K562 (cell line): ENCODE measurements around the gene GLI1. TPM values are rescaled to one million over a fixed set of nuclear protein-coding genes. Genes with fewer than 3 reads are reported as not detected.
A peak's percentile ranks its signal among the peaks of the same experiment; 100 is the strongest.

Experiments used
- ARNT ChIP-seq, 2 experiments: fragments of 450-650 bp; IDR thresholded peaks; 2 replicates each; pipeline ENCODE4 v1.6.1; 2016; ENCODE audit warnings: mild to moderate bottlenecking in 1 of 2
- ATF7 ChIP-seq: fragments of 450-650 bp; IDR thresholded peaks from 2 replicates; pipeline ENCODE4 v1.7.1; 2014; ENCODE audit warnings: mild to moderate bottlenecking, moderate library complexity
- E2F6 ChIP-seq, 2 experiments: IDR thresholded peaks; 2 replicates each; pipeline ENCODE4 v1.6.1; 2011; ENCODE audit warnings: borderline replicate concordance in 1 of 2, control low read depth in 1 of 2, low read depth in 1 of 2, low read length in 1 of 2, mild to moderate bottlenecking in 1 of 2, mixed read lengths in 1 of 2, moderate library complexity in 1 of 2; ENCODE audit not compliant: insufficient read depth in 1 of 2, insufficient read length in 1 of 2, poor library complexity in 1 of 2, severe bottlenecking in 1 of 2; ENCODE audit errors: extremely low read depth in 1 of 2
- FOSL1 ChIP-seq: fragments of 200-800 bp; sonication (Bioruptor generic); conservative IDR thresholded peaks from 2 replicates; pipeline ENCODE4 v1.6.1; 2016; ENCODE audit warnings: missing genetic modification characterization, missing compliant biosample characterization
- GATAD2A ChIP-seq: fragments of 450-650 bp; IDR thresholded peaks from 2 replicates; pipeline ENCODE4 v1.6.1; 2017
- HLTF ChIP-seq: fragments of 450-650 bp; IDR thresholded peaks from 2 replicates; pipeline ENCODE4 v1.6.1; 2016
- KDM5B ChIP-seq: fragments of 200-600 bp; sonication (generic); IDR thresholded peaks from 2 replicates; pipeline ENCODE4 v1.6.1; 2012; ENCODE audit warnings: low read depth, mild to moderate bottlenecking, moderate library complexity, low read length, control low read depth, inconsistent platforms; ENCODE audit not compliant: insufficient replicate concordance
- KLF16 ChIP-seq: IDR thresholded peaks from 2 replicates; pipeline ENCODE4 v1.6.1; 2016; ENCODE audit warnings: antibody characterized with exemption
- L3MBTL2 ChIP-seq: fragments of 450-650 bp; IDR thresholded peaks from 2 replicates; pipeline ENCODE4 v1.6.1; 2016; ENCODE audit warnings: mild to moderate bottlenecking, moderate library complexity
- MAZ ChIP-seq, 2 experiments: fragments of 450-650 bp in 1 of 2; sonication (generic) in 1 of 2; formaldehyde crosslinking; IDR thresholded peaks in 1 of 2; conservative IDR thresholded peaks in 1 of 2; 2 replicates each; pipeline versions ENCODE4 v1.4.0 to v1.5.0; 2020; ENCODE audit warnings: mild to moderate bottlenecking in 1 of 2, missing genetic modification reagents in 1 of 2
- NR2C1 ChIP-seq, 2 experiments: fragments of 450-650 bp; IDR thresholded peaks; 2 replicates each; pipeline ENCODE4 v1.6.1; 2017; ENCODE audit warnings: mild to moderate bottlenecking in 2 of 2, antibody characterized with exemption in 1 of 2, inconsistent platforms in 1 of 2, missing compliant biosample characterization in 1 of 2, missing genetic modification characterization in 1 of 2
- SIX5 ChIP-seq, 2 experiments: IDR thresholded peaks; 2 replicates each; pipeline ENCODE4 v1.6.1; 2011; ENCODE audit warnings: low read length in 2 of 2, borderline replicate concordance in 1 of 2, low read depth in 1 of 2, mild to moderate bottlenecking in 1 of 2, moderate library complexity in 1 of 2; ENCODE audit not compliant: insufficient read depth in 1 of 2
- TFE3 ChIP-seq: fragments of 450-650 bp; formaldehyde crosslinking; IDR thresholded peaks from 2 replicates; pipeline ENCODE4 v1.4.0; 2020; ENCODE audit warnings: mild to moderate bottlenecking, mixed read lengths
- VEZF1 ChIP-seq: fragments of 200-800 bp; sonication (Bioruptor generic); IDR thresholded peaks from 2 replicates; pipeline ENCODE4 v1.6.1; 2017; ENCODE audit warnings: missing genetic modification characterization, missing compliant biosample characterization
- ZBTB34 ChIP-seq: fragments of 250-450 bp; sonication (Bioruptor Pico); IDR thresholded peaks from 2 replicates; pipeline ENCODE4 v1.8.0; 2021; ENCODE audit warnings: mild to moderate bottlenecking, moderate library complexity
- ZBTB7A ChIP-seq: IDR thresholded peaks from 2 replicates; pipeline ENCODE4 v1.6.1; 2011; ENCODE audit warnings: low read depth, mild to moderate bottlenecking, low read length, moderate library complexity, borderline replicate concordance; ENCODE audit not compliant: control insufficient read depth
- ZNF140 ChIP-seq: fragments of 250-450 bp; sonication (Bioruptor Pico); IDR thresholded peaks from 2 replicates; pipeline ENCODE4 v1.8.0; 2021; ENCODE audit warnings: moderate library complexity, mild to moderate bottlenecking, inconsistent platforms
- ZNF23 ChIP-seq: fragments of 250-450 bp; sonication (Bioruptor Pico); IDR thresholded peaks from 2 replicates; pipeline ENCODE4 v1.4.0; 2020; ENCODE audit warnings: mild to moderate bottlenecking
- ZNF740 ChIP-seq, 3 experiments: fragments of 200-800 bp in 1 of 3; sonication (Bioruptor generic) in 1 of 3; sonication (generic) in 1 of 3; formaldehyde crosslinking in 1 of 3; IDR thresholded peaks; 2 replicates each; pipeline versions ENCODE4 v1.6.1 to v1.8.0; 2016 to 2022; ENCODE audit warnings: mild to moderate bottlenecking in 2 of 3, missing compliant biosample characterization in 2 of 3, missing genetic modification characterization in 2 of 3, missing genetic modification reagents in 1 of 3
- polyA plus RNA-seq, 8 experiments: library from polyadenylated mRNA; depleted of rRNA in 4 of 8; stranded (reverse) in 5 of 8; unstranded in 3 of 8; fragments of >200 nt; fragmentation: Nextera tagmentation in 2 of 8; fragmentation: Illumina TruSeq in 1 of 8; extraction: Ambion mirVana in 2 of 8; extraction: Trizol in 1 of 8; gene quantifications; 2 replicates each; pipeline versions ENCODE4 v1.2.1 to v1.2.3, GENCODE V29; 2011 to 2014; ENCODE audit warnings: inconsistent platforms in 1 of 8, missing spikeins in 1 of 8
- total RNA-seq, 7 experiments: library from RNA; depleted of rRNA in 6 of 7; stranded (reverse); fragments of >200 nt in 6 of 7; fragmentation: Illumina TruSeq in 2 of 7; extraction: Trizol in 2 of 7; gene quantifications; 2 replicates each; pipeline versions ENCODE4 v1.2.1 to v1.2.3, GENCODE V29; 2011 to 2021; ENCODE audit warnings: low replicate concordance in 1 of 7

The GLI1 gene
- total and polyA plus RNA-seq, 9 of the 15 experiments (the other 6 are each of a cell fraction or from before 2014, with no cell fraction given): 0.24 to 3.7 (median 0.61) TPM

- peak in 1 of 2 experiments; percentile 5; a peak in 1 of 4 replicates for TF ChIP-seq ARNT (IDR thresholded peaks at IDR 0.05)
- TF ChIP-seq NR2C1 (IDR thresholded peaks at IDR 0.05): no peak
- TF ChIP-seq NR2C1 (tag; IDR thresholded peaks at IDR 0.05): no peak
- TF ChIP-seq ZNF23 (CRISPR knock-in tag): no peak
- TF ChIP-seq KLF16: no peak
- TF ChIP-seq KDM5B: peak; percentile 12
- TF ChIP-seq VEZF1 (CRISPR knock-in tag): peak; percentile 97
- TF ChIP-seq ATF7: no peak
- TF ChIP-seq ZNF140 (CRISPR knock-in tag): no peak
- TF ChIP-seq E2F6 (IDR thresholded peaks at IDR 0.05; ENCODE audit: borderline replicate concordance in 1 of 2, extremely low read depth in 1 of 2, insufficient read depth in 1 of 2, insufficient read length in 1 of 2, low read depth in 1 of 2, low read length in 1 of 2, poor library complexity in 1 of 2, severe bottlenecking in 1 of 2): peak in 1 of 2 experiments; percentile 68
- TF ChIP-seq TFE3 (CRISPR knock-in tag): no peak
- TF ChIP-seq SIX5 (IDR thresholded peaks at IDR 0.05; ENCODE audit: borderline replicate concordance in 1 of 2, insufficient read depth in 1 of 2, low read depth in 1 of 2, low read length in 2 of 2): no peak
- 0 out of 2 replicates have a peak, but pooled peaks have one; percentile 7 for TF ChIP-seq HLTF
- TF ChIP-seq GATAD2A: peak; percentile 29; the same call in 1 of the 2 replicates
- no peak for TF ChIP-seq FOSL1 (tag)
- TF ChIP-seq L3MBTL2: no peak
- TF ChIP-seq ZNF740 (CRISPR knock-in tag; IDR thresholded peaks at IDR 0.05): peak; percentile 88
- TF ChIP-seq ZNF740 (tag; IDR thresholded peaks at IDR 0.05): peak in 1 of 2 experiments; percentile 94; a peak in 2 of 4 replicates
- no peak for TF ChIP-seq ZBTB34 (CRISPR knock-in tag)
- TF ChIP-seq ZBTB7A: peak; percentile 76
- peak in 1 of 2 experiments; percentile 11; a peak in 2 of 4 replicates for TF ChIP-seq MAZ (CRISPR knock-in tag; conservative IDR thresholded peaks at IDR 0.05 in 1 of 2, IDR thresholded peaks at IDR 0.05 in 1 of 2)
Observed at GRCh38 chr12:57459750-57460467, at the start of gene GLI1 (continued).
